HCEC 1CT (cell line): ENCODE measurements around the gene FILIP1.

Experiments
- DNase-seq: peaks from one replicate; pipeline ENCODE4 v3.0.0-alpha.2; 2017

The FILIP1 gene

GRCh38 chr6:75494290-75494689, 690 bp upstream of the FILIP1 start:
- DNase-seq = no peak

- no peak for DNase-seq
Measured at GRCh38 chr6:75492386-75493153, 1.0 kb downstream of the FILIP1 start.

GRCh38 chr6:75491291-75491690, 2.3 kb downstream of the FILIP1 start:
- DNase-seq = no peak

- DNase-seq = no peak
Measured at GRCh38 chr6:75490706-75491105, 2.9 kb downstream of the FILIP1 start.

GRCh38 chr6:75489025-75489424, 4.6 kb downstream of the FILIP1 start:
- no peak for DNase-seq

GRCh38 chr6:75488033-75488432, 5.6 kb downstream of the FILIP1 start:
- no peak for DNase-seq

GRCh38 chr6:75486850-75487518, 6.6 kb downstream of the FILIP1 start:
- DNase-seq = no peak

GRCh38 chr6:75484535-75484934, 9.1 kb downstream of the FILIP1 start:
- no peak for DNase-seq

GRCh38 chr6:75483136-75483952, 10.3 kb downstream of the FILIP1 start:
- DNase-seq = no peak

GRCh38 chr6:75481936-75482593, 11.5 kb downstream of the FILIP1 start:
- DNase-seq = no peak

- DNase-seq = no peak
Measured at GRCh38 chr6:75481394-75481793, 12.2 kb downstream of the FILIP1 start.

- no peak for DNase-seq
Measured at GRCh38 chr6:75480425-75480824, 13.2 kb downstream of the FILIP1 start.

GRCh38 chr6:75479712-75480111, 13.9 kb downstream of the FILIP1 start:
- no peak for DNase-seq

- no peak for DNase-seq
Measured at GRCh38 chr6:75478929-75479328, 14.7 kb downstream of the FILIP1 start.

GRCh38 chr6:75472885-75473284, 20.7 kb downstream of the FILIP1 start:
- DNase-seq = no peak

- DNase-seq = no peak
Measured at GRCh38 chr6:75467966-75468365, 25.6 kb downstream of the FILIP1 start.

GRCh38 chr6:75467284-75467683, 26.3 kb downstream of the FILIP1 start:
- DNase-seq = no peak

- DNase-seq = no peak
Measured at GRCh38 chr6:75466636-75467035, 27.0 kb downstream of the FILIP1 start.

- no peak for DNase-seq
Measured at GRCh38 chr6:75463908-75464307, 29.7 kb downstream of the FILIP1 start.

GRCh38 chr6:75463061-75463460, 30.5 kb downstream of the FILIP1 start:
- DNase-seq = no peak

GRCh38 chr6:75460681-75461080, 32.9 kb downstream of the FILIP1 start:
- DNase-seq = no peak

- no peak for DNase-seq
Measured at GRCh38 chr6:75458895-75459294, 34.7 kb downstream of the FILIP1 start.

- no peak for DNase-seq
Measured at GRCh38 chr6:75450903-75451302, 42.7 kb downstream of the FILIP1 start.
